CD14-positive monocyte (primary cell): ENCODE measurements around the gene HYDIN. TPM values are rescaled to one million over a fixed set of nuclear protein-coding genes. Genes with fewer than 3 reads are reported as not detected.

Source experiments
- DNase-seq, 3 donors: peaks; one replicate each; pipeline ENCODE4 v3.0.0-alpha.2; 2011 to 2022
- H2AFZ ChIP-seq: 2 replicates; pipeline ENCODE4 v1.6.0; 2012; ENCODE audit warnings: mild to moderate bottlenecking, low read depth, low read length, inconsistent platforms; ENCODE audit not compliant: insufficient read depth, poor library complexity, severe bottlenecking
- H3K27ac ChIP-seq, 2 donors: 1 replicate in 1 of 2; 2 replicates in 1 of 2; pipeline ENCODE4 v1.5.1; 2012 to 2013; ENCODE audit warnings: low read length in 2 of 2, control low read depth in 1 of 2, inconsistent platforms in 1 of 2, low read depth in 1 of 2, mild to moderate bottlenecking in 1 of 2
- H3K27me3 ChIP-seq, 2 donors: one replicate each; pipeline versions ENCODE4 v1.6.0 to v1.6.1; 2011 to 2013; ENCODE audit warnings: low read length in 2 of 2; ENCODE audit not compliant: control insufficient read depth in 2 of 2, insufficient read depth in 2 of 2
- H3K36me3 ChIP-seq, 2 donors: replicated peaks in 1 of 2; 1 replicate in 1 of 2; 2 replicates in 1 of 2; pipeline versions ENCODE4 v1.5.1 to v1.6.1; 2012 to 2013; ENCODE audit warnings: low read length in 2 of 2, control low read depth in 1 of 2, inconsistent platforms in 1 of 2, mild to moderate bottlenecking in 1 of 2; ENCODE audit not compliant: insufficient read depth in 2 of 2, control insufficient read depth in 1 of 2
- H3K4me1 ChIP-seq, 2 donors: 1 replicate in 1 of 2; 2 replicates in 1 of 2; pipeline versions ENCODE4 v1.5.1 to v1.6.1; 2012 to 2013; ENCODE audit warnings: low read length in 2 of 2, control low read depth in 1 of 2, inconsistent platforms in 1 of 2, mild to moderate bottlenecking in 1 of 2, moderate library complexity in 1 of 2; ENCODE audit not compliant: insufficient read depth in 2 of 2, control insufficient read depth in 1 of 2
- H3K4me2 ChIP-seq: replicated peaks from 2 replicates; pipeline ENCODE3; 2012; ENCODE audit warnings: low read length, moderate library complexity, mild to moderate bottlenecking; ENCODE audit not compliant: poor library complexity, severe bottlenecking; ENCODE audit errors: extremely low read depth
- H3K4me3 ChIP-seq, 3 experiments: fragments of 200-600 bp in 1 of 3; sonication (generic) in 1 of 3; replicated peaks in 1 of 3; 1 replicate in 2 of 3; 2 replicates in 1 of 3; pipeline ENCODE4 v1.5.1; 2011 to 2013; ENCODE audit warnings: low read length in 3 of 3, mild to moderate bottlenecking in 3 of 3, control low read depth in 2 of 3, low read depth in 2 of 3, inconsistent platforms in 1 of 3, moderate library complexity in 1 of 3
- H3K79me2 ChIP-seq: 2 replicates; pipeline ENCODE4 v1.6.0; 2012; ENCODE audit warnings: mild to moderate bottlenecking, control low read depth, inconsistent platforms, low read length, moderate library complexity; ENCODE audit not compliant: insufficient read depth
- H3K9ac ChIP-seq: 2 replicates; pipeline ENCODE4 v1.6.0; 2017; ENCODE audit warnings: low read length, mild to moderate bottlenecking; ENCODE audit not compliant: insufficient read depth, poor library complexity, severe bottlenecking
- H3K9me3 ChIP-seq, 2 donors: replicated peaks in 1 of 2; 1 replicate in 1 of 2; 2 replicates in 1 of 2; pipeline versions ENCODE4 v1.5.1 to v1.6.1; 2012 to 2013; ENCODE audit warnings: low read length in 2 of 2, control low read depth in 1 of 2; ENCODE audit not compliant: control insufficient read depth in 1 of 2, insufficient read depth in 1 of 2
- H4K20me1 ChIP-seq: 2 replicates; pipeline ENCODE4 v1.6.0; 2012; ENCODE audit warnings: mild to moderate bottlenecking, low read length, control low read depth, moderate library complexity; ENCODE audit not compliant: insufficient read depth
- H3K27ac Mint-ChIP-seq, 7 donors: one replicate each; pipeline ENCODE4 v1.8.0; 2020; ENCODE audit warnings: mild to moderate bottlenecking in 7 of 7, mixed read lengths in 7 of 7, moderate library complexity in 6 of 7, inconsistent platforms in 2 of 7
- H3K27me3 Mint-ChIP-seq, 3 donors: one replicate each; pipeline ENCODE4 v1.8.0; 2021 to 2022; ENCODE audit warnings: low read depth in 3 of 3, mild to moderate bottlenecking in 3 of 3, mixed read lengths in 3 of 3, moderate library complexity in 3 of 3, inconsistent platforms in 1 of 3
- H3K36me3 Mint-ChIP-seq, 2 donors: one replicate each; pipeline ENCODE4 v1.8.0; 2020; ENCODE audit warnings: mixed read lengths in 2 of 2, inconsistent platforms in 1 of 2, mild to moderate bottlenecking in 1 of 2
- H3K4me1 Mint-ChIP-seq: one replicate; pipeline ENCODE4 v1.8.0; 2020; ENCODE audit warnings: mild to moderate bottlenecking, mixed read lengths
- H3K4me3 Mint-ChIP-seq, 2 donors: one replicate each; pipeline ENCODE4 v1.8.0; 2020; ENCODE audit warnings: mild to moderate bottlenecking in 2 of 2, mixed read lengths in 2 of 2, moderate library complexity in 1 of 2
- H3K9me3 Mint-ChIP-seq, 7 donors: one replicate each; pipeline ENCODE4 v1.8.0; 2020 to 2022; ENCODE audit warnings: mixed read lengths in 7 of 7, mild to moderate bottlenecking in 6 of 7, moderate library complexity in 6 of 7, inconsistent platforms in 2 of 7
- CTCF ChIP-seq: fragments of 200-600 bp; IDR thresholded peaks from one replicate; pipeline ENCODE4 v1.8.0; 2022; ENCODE audit warnings: antibody characterized with exemption, mild to moderate bottlenecking
- WGBS: methylation state at CpG from one replicate; pipeline ENCODE4 v1.1.5; 2013; ENCODE audit warnings: missing lambda C conversion rate; ENCODE audit not compliant: insufficient coverage; 5-methylcytosine and 5-hydroxymethylcytosine counted together
- intact Hi-C, 2 donors: fragments of 100-400 bp; cut with micrococcal nuclease; formaldehyde crosslinking; loops; one replicate each; pipeline versions ENCODE4 v1.15.0 to v1.15.1; 2023
- polyA plus RNA-seq, 3 donors: library from polyadenylated mRNA; depleted of rRNA in 1 of 3; unstranded in 2 of 3; stranded (reverse) in 1 of 3; fragments of 300-500 nt in 2 of 3; fragments of >200 nt in 1 of 3; fragmentation: Illumina TruSeq in 2 of 3; gene quantifications; 1 replicate in 2 of 3; 2 replicates in 1 of 3; pipeline ENCODE4 v1.2.3, GENCODE V29; 2012 to 2021

HYDIN gene
- polyA plus RNA-seq, 3 donors: not detected

GRCh38 chr16:70767377-70768202 lies 462.9 kb downstream of the HYDIN start:
- Histone ChIP-seq H3K36me3 (peaks cover 88 to 93% of the 10 kb centered on the region in 2 donors), H3K4me3 (no peak overlapping the region), H3K9ac (no peak overlapping the region), H2AFZ (no peak overlapping the region), H3K4me1 (no peaks in the 10 kb centered on the region), H3K27ac (no peak overlapping the region), H3K27me3 (no peaks in the 10 kb centered on the region), H3K4me2 (no peak overlapping the region), H3K79me2 (no peaks in the 10 kb centered on the region), H3K9me3 (no peaks in the 10 kb centered on the region), H4K20me1 (no peaks in the 10 kb centered on the region)
- Mint-ChIP-seq H3K9me3 (no peaks in the 10 kb centered on the region), H3K4me1 (no peaks in the 10 kb centered on the region), H3K36me3 (peaks cover 69 to 80% of the 10 kb centered on the region in 2 donors), H3K27me3 (peaks cover 0 to 2% (median 0%) of the 10 kb centered on the region in 3 donors), H3K4me3 (no peak overlapping the region), H3K27ac (peak overlapping the region in 1 of 7 donors; percentile 60)
- 100% methylated on average over 1 of the region's 4 CpGs for WGBS
- no peak for TF ChIP-seq CTCF
- no peak for DNase-seq
- intact Hi-C loops: no loop called here

- no peaks in the 10 kb centered on the region for H3K79me2 ChIP-seq
- no peak overlapping the region for H3K9ac ChIP-seq
- no peak overlapping the region for H2AFZ ChIP-seq
- no peak overlapping the region for H3K27ac Mint-ChIP-seq
- no peak overlapping the region for H3K4me2 ChIP-seq
- no peaks in the 10 kb centered on the region for H4K20me1 ChIP-seq
- intact Hi-C loops: no loop called here
- H3K4me3 ChIP-seq: no peak overlapping the region
- H3K36me3 ChIP-seq: peaks cover 87 to 93% of the 10 kb centered on the region in 2 donors
- no peaks in the 10 kb centered on the region for H3K9me3 Mint-ChIP-seq
- peaks cover 70 to 82% of the 10 kb centered on the region in 2 donors for H3K36me3 Mint-ChIP-seq
- H3K27me3 ChIP-seq: no peaks in the 10 kb centered on the region
- no peak overlapping the region for H3K4me3 Mint-ChIP-seq
- 93% methylated on average over 3 of the region's 4 CpGs for WGBS
- H3K27ac ChIP-seq: no peak overlapping the region
- no peaks in the 10 kb centered on the region for H3K4me1 ChIP-seq
- peaks cover 0 to 2% (median 0%) of the 10 kb centered on the region in 3 donors for H3K27me3 Mint-ChIP-seq
- H3K9me3 ChIP-seq: no peaks in the 10 kb centered on the region
- TF ChIP-seq CTCF: no peak
- no peaks in the 10 kb centered on the region for H3K4me1 Mint-ChIP-seq
- DNase-seq: no peak
These were observed 463.9 kb downstream of the HYDIN start for GRCh38 chr16:70766658-70767057.
